HG03558 (cell line): ENCODE data around the gene SMTN.
"Not testable (repeated sequence)": the region's sequence is repeated elsewhere in the genome, so short reads cannot be mapped to it uniquely, and the experiment has no call there.

Experiments used
- ATAC-seq: cut with Tn5 transposase; IDR thresholded peaks from one replicate; pipeline ENCODE4 v1.9.1; 2021; ENCODE audit warnings: moderate number of reproducible peaks; ENCODE audit not compliant: unreplicated experiment; ENCODE audit errors: extremely low read depth

SMTN gene

DNA sequence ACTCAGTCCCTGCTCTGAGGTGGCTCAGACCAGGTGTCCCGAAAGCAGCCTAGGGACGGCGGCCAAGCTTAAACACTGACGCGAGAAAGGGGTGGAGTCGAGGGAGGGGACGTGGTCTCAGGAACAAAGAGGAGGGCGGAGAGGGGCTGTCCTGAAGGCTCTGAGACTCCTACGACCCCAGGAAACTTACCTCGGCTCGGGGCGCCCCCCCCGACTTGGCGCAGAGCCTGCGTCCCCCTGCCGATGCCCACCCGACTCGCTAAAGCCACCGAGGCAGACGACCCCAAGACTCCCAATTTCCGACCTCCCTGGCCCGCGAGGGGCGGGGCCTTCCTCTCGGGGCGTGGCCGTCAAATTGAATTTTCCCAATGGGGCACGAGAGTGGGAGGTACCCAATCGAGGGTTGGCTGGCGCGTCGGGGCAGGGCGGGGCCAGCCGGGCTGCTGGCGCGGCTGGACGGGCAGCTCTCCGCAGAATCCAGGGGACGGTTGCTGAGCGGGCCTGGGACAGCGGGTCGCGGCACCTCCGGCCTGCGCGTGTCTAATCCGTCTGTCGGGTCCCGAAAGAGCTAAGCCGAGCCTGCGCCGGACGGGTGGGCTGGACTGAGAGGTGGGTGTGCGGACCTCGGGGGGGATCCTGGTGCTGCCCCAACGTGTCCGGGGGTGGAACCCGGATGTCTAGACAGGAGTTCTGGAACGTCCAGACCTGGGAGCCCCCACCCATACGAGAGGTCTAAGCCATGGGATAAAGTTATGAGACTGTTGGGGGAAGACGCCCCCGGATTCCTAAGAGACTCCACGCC is at the start of gene SMTN:
SMTN (plus strand) TSS at position 471 of the 802 bp plus-strand sequence. CDS start 1,941 bp downstream, outside the sequence.
- ATAC-seq = no peak

DNA sequence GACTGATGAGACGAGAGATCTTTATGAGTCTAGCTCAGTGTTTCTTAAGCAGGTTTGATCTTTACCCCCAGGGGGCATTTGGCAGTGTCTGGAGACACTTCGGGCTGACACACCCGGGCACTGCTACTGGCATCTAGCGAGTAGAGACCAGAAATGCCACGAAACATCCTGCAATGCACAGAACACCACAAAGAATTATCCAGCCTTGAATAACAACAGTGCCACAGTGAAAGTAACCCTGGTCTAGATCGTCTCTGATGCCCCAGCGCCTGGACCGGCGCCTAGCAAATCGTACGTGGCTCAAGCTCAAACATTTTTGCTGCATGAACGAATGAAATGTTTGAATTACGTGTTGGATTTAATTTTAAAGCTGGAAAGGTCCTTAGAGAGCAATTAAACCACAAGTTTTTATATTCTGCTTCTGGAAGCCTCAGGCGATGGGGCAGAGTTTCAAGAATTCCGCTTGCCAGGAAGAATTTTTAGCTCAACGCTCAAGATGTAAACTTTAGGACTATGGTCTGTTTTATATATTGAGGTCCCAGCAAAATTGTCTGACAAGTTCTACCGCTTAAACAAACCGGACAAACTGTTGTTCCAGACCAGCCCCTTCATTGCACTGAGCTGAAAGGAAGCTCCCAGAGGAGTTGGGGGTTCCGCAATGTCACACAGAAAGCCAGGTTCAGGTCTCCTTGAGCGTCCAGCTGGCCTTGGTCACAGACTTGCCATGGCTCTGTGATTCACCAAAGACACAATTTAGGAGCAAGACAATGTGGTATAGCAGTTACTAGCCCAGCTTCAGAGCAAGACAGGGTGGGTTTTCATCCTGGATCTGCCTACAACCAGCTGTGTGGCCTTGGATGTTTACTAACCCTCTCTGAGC is 44.2 kb upstream of the SMTN start:
- ATAC-seq = no peak

GRCh38 chr22:31038686-31039085 is 42.4 kb upstream of the SMTN start:
- no peak for ATAC-seq

DNA sequence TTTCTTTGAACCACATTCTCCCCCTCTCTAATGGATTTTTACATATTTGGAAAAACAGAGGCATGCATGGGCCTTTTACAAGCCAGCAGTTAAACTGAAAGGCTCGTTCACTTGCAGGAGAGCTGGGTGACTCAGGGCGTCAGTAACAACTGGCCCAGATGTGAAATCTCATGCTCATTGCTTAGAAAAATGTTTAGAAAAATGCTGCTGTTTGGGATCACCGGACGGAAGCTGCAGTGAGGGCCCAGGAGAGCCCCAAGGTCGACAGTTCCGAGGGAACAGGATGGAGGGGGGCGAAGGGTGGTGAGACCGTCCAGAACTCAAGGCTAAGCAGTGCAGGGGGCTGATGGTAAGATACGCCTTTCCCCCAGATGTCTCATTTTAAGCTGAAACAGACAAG is 41.7 kb upstream of the SMTN start:
- no peak for ATAC-seq

DNA sequence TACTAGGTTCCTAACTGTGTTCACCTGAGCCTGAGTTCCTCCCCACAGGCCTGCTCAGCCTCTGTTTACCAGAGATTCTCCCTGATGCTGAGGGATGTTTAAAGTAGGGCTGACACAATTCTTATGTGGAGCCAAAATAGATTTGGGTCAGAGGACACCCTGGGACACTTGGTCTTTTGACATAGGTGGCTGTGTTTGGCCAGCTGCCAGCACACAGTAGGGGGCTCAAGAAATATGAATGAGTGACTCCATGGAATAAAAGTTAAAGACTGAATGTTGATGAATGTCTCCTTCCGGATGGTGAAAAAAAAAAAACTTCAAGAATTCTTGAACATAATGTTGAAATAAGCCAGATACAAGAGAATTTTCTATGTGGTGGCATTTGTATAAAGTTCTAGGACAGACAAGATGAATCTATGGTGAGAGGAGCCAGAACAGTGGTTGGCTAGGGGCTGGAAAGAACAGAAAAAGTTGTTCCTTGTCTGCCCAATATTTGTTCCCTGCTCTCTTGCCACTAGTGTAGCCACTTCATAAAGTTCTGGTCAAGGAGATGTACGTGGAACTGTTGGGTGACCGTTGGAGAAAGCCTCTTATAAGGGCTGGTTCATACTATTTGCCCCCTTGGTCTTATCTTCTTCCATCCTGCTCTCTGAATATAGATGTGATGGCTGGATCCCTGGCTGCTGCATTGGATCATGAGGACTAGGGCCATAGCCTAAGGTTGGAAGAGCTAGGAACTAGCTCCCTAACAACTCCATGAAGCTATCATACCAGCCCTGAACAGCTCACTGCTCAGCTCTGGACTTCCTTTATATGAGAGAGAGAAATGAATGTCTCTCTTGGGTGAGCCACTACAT is 40.3 kb upstream of the SMTN start:
- no peak for ATAC-seq

GRCh38 chr22:31044262-31044861 is 36.8 kb upstream of the SMTN start:
- no peak for ATAC-seq

GRCh38 chr22:31045900-31046538 is 35.1 kb upstream of the SMTN start:
- no peak for ATAC-seq

- no peak for ATAC-seq
Measured at GRCh38 chr22:31046539-31047226, 34.4 kb upstream of the SMTN start.

- ATAC-seq = no peak
Measured at GRCh38 chr22:31048570-31048969, 32.5 kb upstream of the SMTN start.

DNA sequence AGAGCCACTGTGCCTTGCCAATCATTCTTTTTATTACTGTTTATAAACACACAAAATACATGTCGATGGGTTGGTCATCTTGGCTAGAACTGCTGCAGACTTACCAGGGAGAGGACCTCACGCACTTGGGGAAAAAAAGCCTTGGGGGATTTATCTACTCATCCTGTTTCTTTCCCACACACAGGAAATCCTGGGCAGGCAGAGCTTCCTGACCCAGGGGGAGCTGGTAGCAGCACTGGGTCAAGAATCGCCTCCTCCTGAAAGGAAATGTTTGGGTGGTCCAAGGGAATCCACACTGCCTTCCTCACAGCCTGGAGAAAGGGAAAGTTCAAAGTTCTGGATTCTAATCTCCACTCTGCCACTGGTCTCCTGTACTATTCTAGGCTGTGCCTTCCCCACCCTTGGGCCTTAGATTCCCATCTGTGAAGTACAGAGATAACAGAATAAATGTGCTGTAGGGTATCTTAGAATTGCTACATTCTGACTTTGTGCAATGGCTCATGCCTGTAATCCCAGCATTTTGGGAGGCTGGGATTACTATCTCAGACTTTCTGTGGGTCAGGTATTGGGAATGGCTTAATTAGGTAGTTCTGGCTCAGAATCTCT is 31.2 kb upstream of the SMTN start:
- no peak for ATAC-seq

DNA sequence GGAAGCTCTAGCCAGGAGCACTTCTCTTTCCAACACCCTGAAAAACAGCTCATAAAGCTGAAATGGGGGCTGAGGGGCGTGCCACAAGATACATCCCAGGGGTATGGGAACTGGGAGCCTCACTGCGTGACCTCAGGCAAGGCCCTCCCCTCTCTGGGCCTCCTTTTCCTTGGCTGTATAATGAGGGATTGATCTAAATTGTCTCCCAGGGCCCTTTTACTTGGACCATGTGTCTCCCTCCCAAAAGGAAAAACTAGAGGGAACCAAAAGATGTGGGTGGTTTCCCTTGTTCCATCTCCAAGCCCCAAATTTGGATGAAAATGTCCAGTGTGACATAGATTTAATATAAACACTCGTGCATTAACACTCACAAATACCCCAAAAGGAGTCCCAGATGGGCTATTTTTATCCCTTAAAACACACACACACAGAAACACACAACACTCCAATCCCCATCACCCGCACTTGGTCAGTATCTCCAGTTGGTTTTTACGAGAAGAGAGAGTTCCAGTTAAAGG is 25.9 kb upstream of the SMTN start:
- no peak for ATAC-seq

- ATAC-seq = no peak
Measured at GRCh38 chr22:31055635-31056159, 25.4 kb upstream of the SMTN start.

DNA sequence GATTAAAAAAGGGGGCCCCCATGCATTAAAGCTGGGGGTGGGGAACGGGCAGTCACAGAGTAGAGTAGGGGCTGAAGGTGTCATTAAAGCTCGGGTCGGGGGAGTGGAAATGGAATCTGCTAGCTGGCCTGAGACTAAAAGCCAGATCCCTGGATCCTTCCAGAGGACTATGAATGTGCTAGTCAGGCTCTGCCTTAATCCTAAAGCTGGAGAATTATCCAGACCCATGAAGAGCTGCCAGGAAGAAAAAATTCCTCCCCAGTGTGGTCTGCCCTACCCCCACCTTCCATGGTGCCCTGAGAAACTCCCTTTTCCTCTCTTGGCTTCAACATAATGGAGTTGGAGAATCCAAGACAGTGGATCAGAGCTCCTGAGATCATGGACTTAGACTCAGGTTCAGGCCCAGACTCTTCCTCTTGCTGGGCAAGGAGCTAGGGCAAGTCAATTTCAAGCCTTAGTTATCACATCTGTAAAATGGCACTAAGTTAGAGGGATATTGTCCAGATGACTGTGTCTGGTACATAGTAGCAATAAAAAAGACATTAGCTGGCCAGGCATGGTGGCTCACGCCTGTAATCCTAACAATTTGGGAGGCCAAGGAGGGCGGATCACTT is 24.0 kb upstream of the SMTN start:
- ATAC-seq = no peak

DNA sequence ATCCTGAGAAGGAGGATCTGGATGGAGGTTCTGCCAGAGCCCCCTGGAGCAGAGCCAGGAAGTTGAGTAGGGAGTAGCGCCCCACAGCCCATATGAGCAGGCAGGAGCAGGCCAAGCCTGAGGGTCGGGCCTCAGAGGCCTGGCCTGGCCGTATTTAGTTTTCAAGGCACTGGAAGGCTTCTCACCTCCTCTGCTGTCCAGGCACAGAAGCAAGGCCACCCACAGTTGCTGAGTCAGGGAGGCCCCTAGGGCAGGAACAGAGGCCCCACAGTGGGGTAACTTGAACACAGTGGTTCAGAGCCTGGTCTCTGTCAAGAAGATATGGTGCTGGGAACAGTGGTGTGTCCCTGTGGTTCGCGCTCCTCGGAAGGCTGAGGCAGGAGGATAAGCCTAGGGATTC is 21.5 kb upstream of the SMTN start:
- not testable (repeated sequence) for ATAC-seq

DNA sequence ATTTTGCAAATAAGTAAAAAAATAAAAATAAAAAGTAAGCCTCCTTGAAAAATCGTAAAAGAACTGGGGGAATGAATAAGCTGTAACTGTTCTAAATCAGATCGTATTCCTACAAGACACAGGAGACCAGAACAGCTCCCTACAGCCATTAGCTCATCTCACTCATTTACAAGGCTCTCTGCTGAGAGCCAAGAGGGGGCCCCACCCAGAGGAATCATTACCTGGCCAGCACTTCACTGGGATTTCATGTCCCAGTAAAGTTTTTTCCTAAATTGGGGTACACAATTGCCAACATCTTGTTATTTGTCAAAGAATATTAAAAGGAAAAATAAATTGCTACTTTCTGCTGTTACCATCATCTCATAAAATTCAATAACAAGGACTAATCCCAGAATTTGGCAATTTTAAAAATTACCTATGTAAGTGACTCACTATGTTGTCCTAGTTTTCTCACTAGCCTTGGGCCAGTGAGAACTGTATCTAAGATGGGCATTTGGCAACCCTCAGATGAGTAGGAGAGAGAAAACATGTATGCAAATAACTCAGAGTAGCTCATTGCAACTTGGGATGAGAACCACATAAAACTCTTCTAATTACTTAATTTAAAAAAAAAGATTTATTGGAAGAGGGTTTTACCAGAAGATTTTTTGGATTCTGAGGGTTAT is 18.4 kb upstream of the SMTN start:
- ATAC-seq = no peak

GRCh38 chr22:31064369-31064768 is 16.7 kb upstream of the SMTN start:
- ATAC-seq = no peak

DNA sequence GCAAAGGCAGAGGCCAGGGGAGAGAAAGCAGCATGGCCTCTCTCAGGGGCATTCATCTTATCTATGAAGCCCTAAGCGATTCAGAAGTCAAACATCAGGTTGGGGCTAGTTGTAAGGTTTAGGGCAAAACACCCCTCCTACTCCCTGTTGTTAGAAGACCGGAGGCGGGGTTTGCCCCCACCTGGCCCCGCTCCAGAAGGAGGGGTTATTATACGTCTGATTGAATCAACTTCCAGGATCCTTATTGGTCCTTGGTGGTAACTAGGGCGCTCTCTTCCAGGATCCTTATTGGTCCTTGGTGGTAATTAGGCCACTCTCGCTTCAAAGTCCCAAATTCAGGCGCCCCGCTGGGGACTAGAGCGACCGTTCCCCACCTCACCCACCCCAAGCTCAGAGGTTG is 12.1 kb upstream of the SMTN start:
- no peak for ATAC-seq
